ENCODE measurements around the gene ZBTB7B. TPM values are rescaled to one million over a fixed set of nuclear protein-coding genes. Genes with fewer than 3 reads are reported as not detected.
A peak's percentile ranks its signal among the peaks of the same experiment; 100 is the strongest.

The ZBTB7B gene
- total and polyA plus RNA-seq, 7 experiments from 2014 or later, result 3.0 to 139 (median 57.2) TPM

- Histone ChIP-seq H3K9me3 (ENCODE audit: control insufficient read depth in 2 of 3, low read length in 3 of 3) (no peaks in the 10 kb centered on the region), H3K36me3 (ENCODE audit: control insufficient read depth in 2 of 3, insufficient read depth in 3 of 3, low read length in 3 of 3) (peaks cover 3 to 44% (median 10%) of the 10 kb centered on the region in 3 experiments), H3K27me3 (ENCODE audit: control insufficient read depth in 2 of 2, insufficient read depth in 2 of 2, low read length in 2 of 2) (no peaks in the 10 kb centered on the region), H3K4me1 (ENCODE audit: control insufficient read depth in 2 of 2, insufficient read depth in 2 of 2, low read length in 2 of 2) (peaks cover 13 to 14% of the 10 kb centered on the region in 2 donors), H3K27ac (ENCODE audit: low read depth, low read length) (no peak overlapping the region), H3K4me3 (ENCODE audit: low read length) (no peak overlapping the region)
- CTCF ChIA-PET, result interaction anchor here (1.3 to 1.6 kb wide), 2 partner anchors 28 to 318 kb away, joined by 4 to 12 read pairs; no protein-coding TSS in a partner anchor
- Mint-ChIP-seq H3K9me3 (no peaks in the 10 kb centered on the region), H3K27me3 (no peaks in the 10 kb centered on the region), H3K27ac (no peak overlapping the region), H3K36me3 (peaks cover 0 to 20% (median 10%) of the 10 kb centered on the region in 5 donors), H3K4me3 (no peak overlapping the region), H3K4me1 (peaks cover 13 to 26% (median 18%) of the 10 kb centered on the region in 7 donors)
- DNase-seq, result no peak
- intact Hi-C loops (cut with micrococcal nuclease), result loop anchor here in 1 of 2 donors (1.0 kb wide), 1 partner anchor 29 kb away; no protein-coding TSS in a partner anchor
- POLR2A ChIA-PET, result interaction anchor here (0.7 to 2.0 kb wide), 9 partner anchors 8 to 29 kb away, joined by 3 to 8 read pairs (median 4); partner anchors contain the start of genes CKS1B and PYGO2
- no peak for ATAC-seq
These were observed 14.3 kb upstream of the ZBTB7B start for GRCh38 chr1:154988058-154988954.

- H3K4me3 ChIP-seq (ENCODE audit: low read length), result no peak overlapping the region
- intact Hi-C loops (cut with micrococcal nuclease), result no loop called here
- CTCF ChIA-PET, result interaction anchor here (1.6 to 17.9 kb wide), 2 partner anchors 25 to 27 kb away, joined by 12 to 291 read pairs; no protein-coding TSS in a partner anchor
- H3K4me3 Mint-ChIP-seq, result no peak overlapping the region
- peaks cover 0 to 20% (median 10%) of the 10 kb centered on the region in 5 donors for H3K36me3 Mint-ChIP-seq
- peak overlapping the region in 1 of 9 donors; percentile 0 for H3K27ac Mint-ChIP-seq
- H3K9me3 ChIP-seq (ENCODE audit: control insufficient read depth in 2 of 3, low read length in 3 of 3), result no peaks in the 10 kb centered on the region
- no peaks in the 10 kb centered on the region for H3K9me3 Mint-ChIP-seq
- POLR2A ChIA-PET, result interaction anchor here (1.1 kb wide), 2 partner anchors 10 to 28 kb away, joined by 3 read pairs; partner anchors contain the start of gene PYGO2
- H3K4me1 ChIP-seq (ENCODE audit: control insufficient read depth in 2 of 2, insufficient read depth in 2 of 2, low read length in 2 of 2), result peaks cover 5 to 8% of the 10 kb centered on the region in 2 donors
- H3K27me3 Mint-ChIP-seq, result no peaks in the 10 kb centered on the region
- peaks cover 3 to 44% (median 10%) of the 10 kb centered on the region in 3 experiments for H3K36me3 ChIP-seq (ENCODE audit: control insufficient read depth in 2 of 3, insufficient read depth in 3 of 3, low read length in 3 of 3)
- H3K27ac ChIP-seq (ENCODE audit: low read depth, low read length), result no peak overlapping the region
- no peak for DNase-seq
- peaks cover 13 to 22% (median 18%) of the 10 kb centered on the region in 7 donors for H3K4me1 Mint-ChIP-seq
- H3K27me3 ChIP-seq (ENCODE audit: control insufficient read depth in 2 of 2, insufficient read depth in 2 of 2, low read length in 2 of 2), result no peaks in the 10 kb centered on the region
- no peak for ATAC-seq
These were observed 13.3 kb upstream of the ZBTB7B start for GRCh38 chr1:154989195-154989860.

DNA sequence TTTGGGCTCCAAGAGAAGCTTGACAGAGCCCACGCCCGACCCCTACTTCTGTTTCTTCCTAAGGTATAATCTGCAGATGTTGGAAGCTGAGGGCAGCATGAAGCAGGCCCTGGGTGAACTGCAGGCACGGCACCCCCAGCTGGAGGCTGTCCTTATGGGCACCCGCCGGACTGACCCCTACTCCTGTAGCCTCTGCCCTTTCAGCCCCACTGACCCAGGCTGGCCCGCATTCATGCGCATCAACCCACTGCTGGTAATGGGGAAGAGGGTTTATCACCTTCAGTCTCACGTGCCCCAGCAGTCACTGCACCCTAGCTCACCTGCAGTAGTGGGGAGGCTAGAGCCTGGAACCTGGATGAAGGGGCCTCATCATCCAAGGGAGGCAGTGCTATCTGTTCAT, 12.3 kb upstream of the ZBTB7B start:
- ChIA-PET CTCF (interaction anchor here (0.6 to 17.9 kb wide), 3 partner anchors 24 to 587 kb away, joined by 3 to 291 read pairs (median 3); no protein-coding TSS in a partner anchor), POLR2A (interaction anchor here (0.8 to 1.1 kb wide), 2 partner anchors 29 to 34 kb away, joined by 3 to 4 read pairs; partner anchors contain the start of genes PBXIP1 and PYGO2)
- H3K4me3 ChIP-seq (ENCODE audit: low read length), result no peak overlapping the region
- Mint-ChIP-seq H3K9me3 (no peaks in the 10 kb centered on the region), H3K27me3 (no peaks in the 10 kb centered on the region), H3K36me3 (peaks cover 0 to 20% (median 10%) of the 10 kb centered on the region in 5 donors), H3K27ac (no peak overlapping the region), H3K4me1 (peaks cover 12 to 24% (median 18%) of the 10 kb centered on the region in 7 donors), H3K4me3 (no peak overlapping the region)
- no peak for ATAC-seq
- H3K27me3 ChIP-seq (ENCODE audit: control insufficient read depth in 2 of 2, insufficient read depth in 2 of 2, low read length in 2 of 2), result no peaks in the 10 kb centered on the region
- H3K27ac ChIP-seq (ENCODE audit: low read depth, low read length), result no peak overlapping the region
- intact Hi-C loops (cut with micrococcal nuclease), result no loop called here
- DNase-seq, result no peak
- H3K36me3 ChIP-seq (ENCODE audit: control insufficient read depth in 2 of 3, insufficient read depth in 3 of 3, low read length in 3 of 3), result peaks cover 3 to 44% (median 10%) of the 10 kb centered on the region in 3 experiments
- H3K4me1 ChIP-seq (ENCODE audit: control insufficient read depth in 2 of 2, insufficient read depth in 2 of 2, low read length in 2 of 2), result peaks cover 5 to 8% of the 10 kb centered on the region in 2 donors
- H3K9me3 ChIP-seq (ENCODE audit: control insufficient read depth in 2 of 3, low read length in 3 of 3), result no peaks in the 10 kb centered on the region

GRCh38 chr1:154992721-154993571, 9.7 kb upstream of the ZBTB7B start:
- no peaks in the 10 kb centered on the region for H3K27me3 ChIP-seq (ENCODE audit: control insufficient read depth in 2 of 2, insufficient read depth in 2 of 2, low read length in 2 of 2)
- intact Hi-C loops (cut with micrococcal nuclease), result no loop called here
- no peak overlapping the region for H3K27ac ChIP-seq (ENCODE audit: low read depth, low read length)
- no peak for ATAC-seq
- Mint-ChIP-seq H3K27me3 (no peaks in the 10 kb centered on the region), H3K9me3 (no peaks in the 10 kb centered on the region), H3K36me3 (peaks cover 0 to 20% (median 7%) of the 10 kb centered on the region in 5 donors), H3K4me3 (no peak overlapping the region), H3K4me1 (peaks cover 16 to 35% (median 28%) of the 10 kb centered on the region in 7 donors), H3K27ac (no peak overlapping the region)
- peaks cover 3 to 32% (median 10%) of the 10 kb centered on the region in 3 experiments for H3K36me3 ChIP-seq (ENCODE audit: control insufficient read depth in 2 of 3, insufficient read depth in 3 of 3, low read length in 3 of 3)
- peaks cover 5 to 8% of the 10 kb centered on the region in 2 donors for H3K4me1 ChIP-seq (ENCODE audit: control insufficient read depth in 2 of 2, insufficient read depth in 2 of 2, low read length in 2 of 2)
- ChIA-PET POLR2A (interaction anchor here (0.6 to 18.2 kb wide), 7 partner anchors 8 to 56 kb away, joined by 3 to 270 read pairs (median 5); partner anchors contain the start of gene FLAD1), CTCF (interaction anchor here (1.0 to 17.9 kb wide), 5 partner anchors 14 to 57 kb away, joined by 3 to 291 read pairs (median 5); partner anchors contain the start of gene PMVK)
- DNase-seq, result no peak
- H3K4me3 ChIP-seq (ENCODE audit: low read length), result no peak overlapping the region
- no peaks in the 10 kb centered on the region for H3K9me3 ChIP-seq (ENCODE audit: control insufficient read depth in 2 of 3, low read length in 3 of 3)

- peaks cover under 1 to 24% (median 3%) of the 10 kb centered on the region in 3 experiments for H3K36me3 ChIP-seq (ENCODE audit: control insufficient read depth in 2 of 3, insufficient read depth in 3 of 3, low read length in 3 of 3)
- Mint-ChIP-seq H3K36me3 (peaks cover 0 to 17% (median 5%) of the 10 kb centered on the region in 5 donors), H3K27me3 (no peaks in the 10 kb centered on the region), H3K9me3 (no peaks in the 10 kb centered on the region), H3K4me1 (peaks cover 16 to 34% (median 32%) of the 10 kb centered on the region in 7 donors), H3K4me3 (no peak within 1 kb of the TSS), H3K27ac (no peak within 1 kb of the TSS)
- no peak for DNase-seq
- H3K9me3 ChIP-seq (ENCODE audit: control insufficient read depth in 2 of 3, low read length in 3 of 3), result no peaks in the 10 kb centered on the region
- POLR2A ChIA-PET, result interaction anchor here (0.7 to 18.2 kb wide), 13 partner anchors 8 to 57 kb away, joined by 3 to 270 read pairs (median 4); partner anchors contain the start of genes CKS1B, FLAD1, PMVK and PYGO2
- CTCF ChIA-PET, result interaction anchor here (1.0 to 17.9 kb wide), 7 partner anchors 11 to 64 kb away, joined by 3 to 291 read pairs (median 5); partner anchors contain the start of genes FLAD1, PBXIP1 and PMVK
- H3K4me3 ChIP-seq (ENCODE audit: low read length), result no peak within 1 kb of the TSS
- H3K27ac ChIP-seq (ENCODE audit: low read depth, low read length), result no peak within 1 kb of the TSS
- intact Hi-C loops (cut with micrococcal nuclease), result no loop called here
- no peak for ATAC-seq
- H3K4me1 ChIP-seq (ENCODE audit: control insufficient read depth in 2 of 2, insufficient read depth in 2 of 2, low read length in 2 of 2), result peaks cover 4 to 13% of the 10 kb centered on the region in 2 donors
- no peaks in the 10 kb centered on the region for H3K27me3 ChIP-seq (ENCODE audit: control insufficient read depth in 2 of 2, insufficient read depth in 2 of 2, low read length in 2 of 2)
These were observed 8.9 kb upstream of the ZBTB7B start, which contains the start of gene LENEP for GRCh38 chr1:154993572-154994268. TSS of gene LENEP (plus strand) at chr1:154993586. CDS start at chr1:154993608, 22 bp downstream.

Measured in naive thymus-derived CD4-positive, alpha-beta T cell (primary cell).